ENCODE data around the gene LZTR1.
"Not testable (repeated sequence)": the region's sequence is repeated elsewhere in the genome, so short reads cannot be mapped to it uniquely, and the experiment has no call there.

The LZTR1 gene

DNA sequence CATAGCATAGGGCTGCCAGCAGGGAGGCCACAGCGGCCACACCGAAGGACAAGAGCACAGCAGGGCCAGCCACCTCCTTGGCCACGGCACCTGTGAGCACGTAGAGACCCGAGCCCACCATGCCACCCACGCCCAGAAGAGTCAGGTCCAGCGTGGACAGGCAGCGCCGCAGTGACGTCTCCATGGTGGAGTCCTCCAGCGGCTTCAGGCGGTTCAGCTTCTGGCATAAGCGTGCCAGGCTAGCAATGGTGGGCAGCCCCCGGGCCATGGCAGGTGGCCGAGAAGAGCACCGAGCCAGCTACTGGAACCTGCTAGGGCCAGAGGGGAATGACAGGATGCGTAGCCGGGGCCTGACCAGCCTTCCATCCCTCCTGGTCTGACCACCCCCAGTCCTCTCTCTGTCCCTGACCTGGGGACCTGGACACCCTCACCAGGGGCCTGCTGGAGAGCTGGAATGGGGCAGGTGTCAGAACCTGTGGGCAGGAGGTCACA is 49.5 kb downstream of the LZTR1 start:
- TF ChIP-seq, protein P1, sequence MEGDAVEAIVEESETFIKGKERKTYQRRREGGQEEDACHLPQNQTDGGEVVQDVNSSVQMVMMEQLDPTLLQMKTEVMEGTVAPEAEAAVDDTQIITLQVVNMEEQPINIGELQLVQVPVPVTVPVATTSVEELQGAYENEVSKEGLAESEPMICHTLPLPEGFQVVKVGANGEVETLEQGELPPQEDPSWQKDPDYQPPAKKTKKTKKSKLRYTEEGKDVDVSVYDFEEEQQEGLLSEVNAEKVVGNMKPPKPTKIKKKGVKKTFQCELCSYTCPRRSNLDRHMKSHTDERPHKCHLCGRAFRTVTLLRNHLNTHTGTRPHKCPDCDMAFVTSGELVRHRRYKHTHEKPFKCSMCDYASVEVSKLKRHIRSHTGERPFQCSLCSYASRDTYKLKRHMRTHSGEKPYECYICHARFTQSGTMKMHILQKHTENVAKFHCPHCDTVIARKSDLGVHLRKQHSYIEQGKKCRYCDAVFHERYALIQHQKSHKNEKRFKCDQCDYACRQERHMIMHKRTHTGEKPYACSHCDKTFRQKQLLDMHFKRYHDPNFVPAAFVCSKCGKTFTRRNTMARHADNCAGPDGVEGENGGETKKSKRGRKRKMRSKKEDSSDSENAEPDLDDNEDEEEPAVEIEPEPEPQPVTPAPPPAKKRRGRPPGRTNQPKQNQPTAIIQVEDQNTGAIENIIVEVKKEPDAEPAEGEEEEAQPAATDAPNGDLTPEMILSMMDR (conservative IDR thresholded peaks at IDR 0.05) = no peak
- no peak overlapping the region for H3K27ac ChIP-seq

DNA sequence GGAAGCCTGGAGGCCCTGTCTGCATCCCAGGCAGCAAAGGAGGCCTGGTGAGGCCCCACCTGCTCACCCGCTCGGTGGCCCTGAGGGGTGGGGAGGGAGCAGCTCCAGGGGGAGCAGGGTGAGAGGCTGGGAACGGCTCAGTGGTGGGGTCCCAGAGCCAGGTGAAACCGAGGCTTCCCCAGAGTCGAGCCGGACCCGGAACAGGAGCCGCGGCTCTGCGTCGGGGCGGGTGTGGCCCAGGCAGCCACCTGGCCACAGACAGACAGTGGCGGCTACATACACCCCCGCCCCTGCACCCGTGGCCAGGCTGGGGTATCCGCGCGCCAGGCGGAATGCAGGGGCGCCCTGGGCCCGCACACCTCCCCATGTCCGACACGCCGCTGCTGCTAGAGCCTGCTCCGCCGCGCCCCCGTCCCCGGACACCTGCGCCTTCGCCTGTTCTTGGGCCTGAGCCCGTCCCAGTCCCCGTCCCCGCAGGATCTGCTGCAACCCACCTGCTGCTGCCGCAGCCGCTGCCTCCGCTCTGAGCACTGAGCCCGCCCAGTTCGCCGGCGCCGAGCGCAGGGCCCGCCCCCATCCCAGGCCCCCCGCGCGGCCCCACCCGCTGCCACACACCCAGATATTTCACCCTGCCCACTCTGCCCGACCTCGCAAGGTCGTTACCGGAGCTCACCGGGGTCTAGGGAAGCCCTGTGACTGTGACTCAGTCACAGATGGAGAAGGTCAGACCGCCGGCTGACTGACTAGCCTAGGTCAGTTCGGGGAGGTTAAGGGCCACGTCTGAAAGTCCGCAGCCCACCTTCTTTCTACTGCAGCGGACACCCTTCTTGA is 50.2 kb downstream of the LZTR1 start, which contains the start of gene SLC7A4:
TSS of gene SLC7A4 (minus strand) at position 525 of the 831 bp plus-strand sequence. CDS start 749 bp downstream, outside the sequence.
- TF ChIP-seq, protein P1 (conservative IDR thresholded peaks at IDR 0.05) = no peak
- no peak within 1 kb of the TSS for H3K27ac ChIP-seq

DNA sequence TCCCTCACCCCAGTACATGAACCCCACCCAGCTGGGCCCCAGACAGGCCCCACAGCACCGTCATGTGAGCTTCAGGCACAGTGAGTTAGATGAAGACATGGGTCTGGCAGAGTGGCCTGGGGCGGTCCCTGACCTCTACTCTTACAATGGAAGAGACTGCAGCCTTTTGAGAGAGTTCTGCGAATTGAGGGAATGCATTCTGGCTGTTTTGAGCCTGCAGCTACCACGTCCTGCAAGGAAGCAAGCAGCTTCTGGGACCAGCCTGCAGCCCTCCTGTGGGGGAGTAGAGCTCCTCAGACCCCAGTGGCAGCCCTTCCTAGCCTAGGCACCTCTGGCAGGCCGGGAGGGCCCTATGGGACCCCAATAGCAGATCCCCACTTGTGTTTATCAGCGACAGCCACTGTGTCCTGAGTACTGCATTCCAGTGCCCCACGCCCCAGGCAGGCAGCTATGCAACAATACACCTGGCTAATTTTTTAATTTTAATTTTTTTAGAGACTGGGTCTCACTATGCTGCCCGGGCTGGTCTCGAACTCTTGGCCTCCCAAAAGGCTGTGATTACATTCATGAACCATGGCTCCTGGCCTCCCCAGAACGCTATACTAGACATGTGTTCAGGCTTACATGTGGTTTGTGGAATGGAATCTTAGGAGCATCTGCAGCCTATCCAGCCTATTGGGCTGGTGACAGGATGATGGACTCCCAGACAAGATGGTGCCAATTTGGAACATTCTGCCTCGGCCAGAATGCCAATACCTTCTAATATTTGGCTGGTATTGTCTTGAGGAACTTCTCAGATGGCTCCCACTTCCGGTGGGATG is 51.0 kb downstream of the LZTR1 start:
- no peak overlapping the region for H3K27ac ChIP-seq
- TF ChIP-seq, protein P1 (conservative IDR thresholded peaks at IDR 0.05) = no peak

DNA sequence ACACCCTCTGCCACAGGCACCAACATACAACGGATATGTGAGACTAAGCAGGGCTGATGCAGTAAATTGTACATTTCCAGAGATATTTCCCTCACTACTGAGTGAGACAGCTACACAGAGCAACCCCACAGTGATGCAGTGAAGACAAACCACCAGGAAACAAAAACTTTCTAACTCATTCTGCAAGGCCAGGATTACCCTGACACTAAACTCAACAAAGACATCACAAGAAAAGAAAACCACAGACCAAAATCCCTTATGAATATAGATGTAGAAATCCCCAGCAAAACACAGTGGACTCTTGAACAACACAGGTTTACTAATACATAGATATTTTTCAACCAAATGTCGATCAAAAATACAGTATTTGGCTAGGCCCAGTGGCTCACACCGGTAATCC is 51.8 kb downstream of the LZTR1 start:
- no peak overlapping the region for H3K27ac ChIP-seq
- TF ChIP-seq, protein P1 (conservative IDR thresholded peaks at IDR 0.05) = no peak

DNA sequence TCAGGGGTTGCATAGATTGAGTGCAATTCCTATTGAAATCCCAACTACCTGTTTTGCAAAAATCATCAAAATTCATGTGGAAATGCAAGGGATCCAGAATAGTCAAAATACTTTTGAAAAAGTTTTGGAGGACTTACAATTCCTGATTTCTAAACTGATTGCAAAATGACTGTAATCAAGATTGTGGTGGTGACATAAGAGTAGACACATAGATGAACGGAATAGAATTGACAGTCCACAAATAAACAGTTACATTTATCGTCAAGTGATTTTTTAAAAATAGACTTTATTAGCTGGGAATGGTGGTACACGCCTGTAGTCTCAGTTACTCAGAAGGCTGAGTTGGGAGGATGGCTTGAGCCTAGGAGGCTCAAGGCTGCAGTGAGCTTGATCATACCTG is 52.9 kb downstream of the LZTR1 start:
- TF ChIP-seq, protein P1 (conservative IDR thresholded peaks at IDR 0.05) = no peak
- no peak overlapping the region for H3K27ac ChIP-seq

DNA sequence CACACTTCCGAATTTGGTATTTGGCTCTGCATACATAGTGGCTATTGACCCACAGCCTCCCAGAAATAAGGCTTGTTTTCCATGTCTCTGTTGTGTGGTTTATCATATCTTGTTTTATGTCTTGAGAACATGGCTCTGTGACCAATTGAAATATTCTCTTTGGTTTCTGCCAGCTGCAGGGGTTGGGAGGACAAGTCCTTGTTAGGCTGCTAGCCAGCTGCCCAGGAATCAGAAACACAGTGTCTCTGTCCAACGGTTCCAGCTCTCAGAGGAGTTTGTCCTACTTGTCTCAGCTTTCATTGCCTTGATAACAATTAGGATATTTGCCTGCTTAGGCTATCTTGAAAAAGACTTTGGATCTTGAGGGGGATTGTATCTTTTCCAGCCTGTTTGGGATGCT is 56.3 kb downstream of the LZTR1 start:
- TF ChIP-seq, protein P1 (conservative IDR thresholded peaks at IDR 0.05) = no peak
- no peak overlapping the region for H3K27ac ChIP-seq

DNA sequence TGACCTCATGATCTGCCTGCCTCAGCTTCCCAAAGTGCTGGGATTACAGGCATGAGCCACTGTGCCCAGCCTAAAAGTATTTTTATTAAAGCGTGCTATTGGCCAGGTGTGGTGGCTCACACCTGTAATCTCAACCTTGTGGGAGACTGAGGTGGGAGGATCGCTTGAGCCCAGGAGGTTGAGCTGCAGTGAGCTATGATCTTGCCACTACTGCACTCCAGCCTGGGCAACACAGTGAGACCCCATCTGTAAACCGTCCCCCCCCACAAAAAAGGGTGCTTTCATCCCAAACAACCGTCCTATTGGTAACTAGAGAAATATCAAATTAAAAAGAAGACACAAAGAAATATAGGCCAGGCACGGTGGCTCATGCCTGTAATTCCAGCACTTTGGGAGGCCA is 57.1 kb downstream of the LZTR1 start:
- H3K27ac ChIP-seq = not testable (repeated sequence)

Data from VCaP (cell line).